IPS DF 6.9 (cell line): ENCODE measurements around the gene CACNG6.

Experiments
- DNase-seq: peaks from one replicate; pipeline ENCODE4 v3.0.0-alpha.2; 2013; ENCODE audit warnings: low read depth, low spot score
- H3K27ac ChIP-seq: one replicate; pipeline ENCODE4 v1.5.1; 2013; ENCODE audit warnings: low read length, control low read depth
- H3K27me3 ChIP-seq: 2 replicates; pipeline ENCODE4 v1.6.1; 2013; ENCODE audit warnings: mild to moderate bottlenecking, low read length; ENCODE audit not compliant: control insufficient read depth, insufficient read depth
- H3K36me3 ChIP-seq: 2 replicates; pipeline ENCODE4 v1.6.1; 2013; ENCODE audit warnings: low read length; ENCODE audit not compliant: control insufficient read depth, insufficient read depth
- H3K4me1 ChIP-seq: 2 replicates; pipeline ENCODE4 v1.6.1; 2013; ENCODE audit warnings: low read length; ENCODE audit not compliant: control insufficient read depth, insufficient read depth
- H3K4me3 ChIP-seq: 2 replicates; pipeline ENCODE4 v1.5.1; 2013; ENCODE audit warnings: mild to moderate bottlenecking, low read length
- H3K9me3 ChIP-seq: 2 replicates; pipeline ENCODE4 v1.6.1; 2013; ENCODE audit warnings: low read length, inconsistent platforms; ENCODE audit not compliant: control insufficient read depth, insufficient read depth
- WGBS: extraction: QIAGEN DNeasy Blood & Tissue Kit; methylation state at CpG from one replicate; pipeline ENCODE4 v1.1.7; 2013; ENCODE audit warnings: mixed read lengths, missing lambda C conversion rate; ENCODE audit not compliant: insufficient read length, insufficient coverage; 5-methylcytosine and 5-hydroxymethylcytosine counted together

The CACNG6 gene

DNA sequence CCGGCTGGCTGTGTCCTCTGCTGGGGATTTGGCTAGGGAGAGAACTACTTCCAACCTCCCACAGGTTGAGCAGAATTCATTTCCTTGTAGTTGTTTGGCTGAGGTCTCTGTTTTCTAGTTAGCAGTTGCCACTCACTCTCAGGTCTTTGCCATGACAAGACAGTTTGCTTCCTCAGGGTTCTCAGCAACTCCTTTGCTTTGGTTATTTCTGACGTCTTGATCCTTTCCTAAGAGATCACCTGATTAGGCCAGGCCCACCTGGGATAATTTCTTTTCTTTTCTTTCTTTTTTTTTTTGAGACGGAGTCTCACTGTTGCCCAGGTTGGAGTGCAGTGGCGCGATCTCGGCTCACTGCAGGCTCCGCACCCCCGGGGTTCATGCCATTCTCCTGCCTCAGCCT is 38.1 kb upstream of the CACNG6 start:
- WGBS: no CpG with 5 or more reads among the region's 8 CpGs
- no peaks in the 10 kb centered on the region for H3K9me3 ChIP-seq
- peaks cover 2% of the 10 kb centered on the region; the same call in 1 of the 2 replicates for H3K4me1 ChIP-seq

GRCh38 chr19:53957448-53958167 is 33.8 kb upstream of the CACNG6 start:
- H3K27ac ChIP-seq: no peak overlapping the region
- no peak for DNase-seq

More for the DNA sequence above, 38.1 kb upstream of the CACNG6 start:
- Histone ChIP-seq H3K4me3 (no peak overlapping the region), H3K36me3 (no peaks in the 10 kb centered on the region), H3K27ac (no peak overlapping the region), H3K27me3 (no peaks in the 10 kb centered on the region)
- DNase-seq: no peak

GRCh38 chr19:53958168-53958571 is 33.3 kb upstream of the CACNG6 start:
- no peaks in the 10 kb centered on the region for H3K36me3 ChIP-seq
- H3K27me3 ChIP-seq: no peaks in the 10 kb centered on the region
- H3K27ac ChIP-seq: no peak overlapping the region
- 100% methylated on average over 1 of the region's 14 CpGs for WGBS
- peaks cover 3% of the 10 kb centered on the region; the same call in 1 of the 2 replicates for H3K4me1 ChIP-seq
- peak overlapping the region; percentile 3; the same call in 1 of the 2 replicates for H3K4me3 ChIP-seq
- DNase-seq: no peak
- no peaks in the 10 kb centered on the region for H3K9me3 ChIP-seq

More at GRCh38 chr19:53957448-53958167, 33.8 kb upstream of the CACNG6 start:
- Histone ChIP-seq H3K4me1 (peaks cover 3% of the 10 kb centered on the region; the same call in 1 of the 2 replicates), H3K9me3 (no peaks in the 10 kb centered on the region), H3K36me3 (no peaks in the 10 kb centered on the region), H3K27me3 (no peaks in the 10 kb centered on the region), H3K4me3 (peak overlapping the region; percentile 3; the same call in 1 of the 2 replicates)
- WGBS: no CpG with 5 or more reads among the region's 15 CpGs

DNA sequence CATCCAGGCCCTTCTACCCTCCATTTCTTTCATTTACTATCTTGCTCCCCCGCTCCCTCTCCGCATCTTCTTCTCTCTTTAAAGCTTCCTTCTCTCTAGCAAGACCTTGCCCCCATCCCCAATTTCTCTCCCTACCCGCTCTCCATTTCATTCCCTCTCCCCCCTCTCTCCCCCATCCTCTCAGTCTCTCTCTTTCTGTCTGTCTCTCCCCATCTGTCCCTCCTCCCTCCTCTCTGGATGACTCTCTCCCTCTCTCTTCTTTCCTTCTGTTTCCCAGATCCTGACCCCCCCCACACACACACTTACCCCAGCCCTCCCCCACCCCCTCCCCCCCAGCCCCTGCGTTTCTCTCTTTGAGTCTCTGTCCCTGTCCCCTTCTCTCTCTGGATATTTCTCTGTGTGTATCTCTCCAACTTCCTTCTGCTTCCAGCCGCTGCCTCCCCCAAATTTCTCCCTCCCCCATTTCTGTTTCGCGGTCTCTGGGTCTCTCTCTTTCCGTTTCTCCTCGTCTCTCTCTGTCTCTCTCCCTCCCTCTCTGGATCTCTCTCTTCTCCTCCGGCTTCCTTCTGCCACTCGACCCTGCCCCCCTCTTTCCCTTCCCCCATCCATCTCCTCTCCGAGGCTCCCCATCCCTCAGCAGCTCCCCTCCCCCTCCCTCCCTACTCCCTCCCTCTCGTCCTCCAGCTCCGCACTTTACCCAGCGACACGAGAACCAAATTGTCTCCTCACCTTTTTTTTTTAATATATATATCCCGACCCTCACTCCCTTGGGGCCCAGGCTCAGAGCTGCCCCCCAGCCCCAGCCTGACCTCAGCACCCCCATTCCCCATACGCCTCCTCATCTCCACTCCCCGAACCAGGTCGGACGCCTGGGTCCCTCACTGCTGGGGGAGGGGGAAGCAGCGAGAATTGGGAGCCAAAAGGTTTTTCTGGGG is 32.3 kb upstream of the CACNG6 start:
- no peaks in the 10 kb centered on the region for H3K36me3 ChIP-seq
- H3K27ac ChIP-seq: no peak overlapping the region
- no peaks in the 10 kb centered on the region for H3K9me3 ChIP-seq
- DNase-seq: no peak
- peak overlapping the region; percentile 43; the same call in 1 of the 2 replicates for H3K4me3 ChIP-seq
- no peaks in the 10 kb centered on the region for H3K27me3 ChIP-seq
- WGBS: no CpG with 5 or more reads among the region's 22 CpGs
- H3K4me1 ChIP-seq: peaks cover 5% of the 10 kb centered on the region

DNA sequence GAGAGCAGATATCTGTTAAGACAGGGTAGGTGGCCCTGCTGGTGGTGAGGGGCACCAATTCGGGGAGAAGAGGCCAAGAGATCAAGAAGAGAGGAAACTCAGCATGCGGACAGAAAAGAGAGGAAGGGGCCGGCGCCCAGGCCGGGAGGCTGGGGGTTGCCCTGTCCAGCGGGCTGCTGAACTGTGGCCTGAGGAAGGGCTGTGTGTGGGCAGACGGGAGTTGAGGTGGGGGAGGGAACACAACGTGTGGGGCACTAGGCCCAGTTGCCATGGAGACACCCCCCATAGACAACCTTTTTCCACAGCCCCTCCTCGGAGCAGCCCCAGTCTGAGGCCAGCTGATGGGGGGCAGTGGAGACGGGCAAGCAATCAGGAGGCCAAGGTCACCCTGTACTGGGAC is 31.2 kb upstream of the CACNG6 start:
- H3K4me3 ChIP-seq: peak overlapping the region; percentile 43; the same call in 1 of the 2 replicates

DNA sequence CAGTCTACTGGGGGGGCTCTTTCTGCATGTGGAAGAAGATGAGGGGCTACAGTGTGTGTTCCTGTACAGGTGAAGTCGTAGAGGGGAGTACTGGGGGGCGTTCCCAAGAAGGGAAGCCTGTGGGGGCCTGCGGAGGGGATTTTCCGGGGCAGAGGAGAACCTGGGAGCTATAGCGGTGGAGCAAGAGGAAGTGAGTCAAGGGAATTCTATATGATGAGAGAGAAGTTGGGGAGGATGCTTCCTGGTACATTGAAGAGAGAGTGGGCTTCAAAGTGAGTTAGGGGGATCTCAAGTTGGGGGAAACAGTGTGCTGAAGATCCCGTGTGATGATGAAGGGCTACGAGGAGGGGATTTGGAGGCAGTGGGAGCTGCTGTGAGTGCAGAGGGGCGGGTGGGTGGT is 30.6 kb upstream of the CACNG6 start:
- Histone ChIP-seq H3K27me3 (no peaks in the 10 kb centered on the region), H3K4me3 (peak overlapping the region; percentile 43; the same call in 1 of the 2 replicates), H3K27ac (no peak overlapping the region), H3K9me3 (no peaks in the 10 kb centered on the region), H3K4me1 (peaks cover 5% of the 10 kb centered on the region), H3K36me3 (peaks cover 3% of the 10 kb centered on the region; the same call in 1 of the 2 replicates)
- no peak for DNase-seq
- no CpG with 5 or more reads among the region's 8 CpGs for whole genome bisulfite sequencing

More for the DNA sequence above, 31.2 kb upstream of the CACNG6 start:
- H3K9me3 ChIP-seq: no peaks in the 10 kb centered on the region
- no peak overlapping the region for H3K27ac ChIP-seq
- peaks cover 5% of the 10 kb centered on the region for H3K4me1 ChIP-seq
- no CpG with 5 or more reads among the region's 10 CpGs for WGBS
- peaks cover under 1% of the 10 kb centered on the region; the same call in 1 of the 2 replicates for H3K36me3 ChIP-seq
- DNase-seq: no peak
- no peaks in the 10 kb centered on the region for H3K27me3 ChIP-seq

GRCh38 chr19:53961523-53962356 is 29.7 kb upstream of the CACNG6 start:
- Histone ChIP-seq H3K36me3 (peaks cover 3% of the 10 kb centered on the region; the same call in 1 of the 2 replicates), H3K27me3 (no peaks in the 10 kb centered on the region), H3K27ac (no peak overlapping the region), H3K9me3 (no peaks in the 10 kb centered on the region), H3K4me3 (peak overlapping the region; percentile 36; the same call in 1 of the 2 replicates), H3K4me1 (peaks cover 5% of the 10 kb centered on the region)
- WGBS: no CpG with 5 or more reads among the region's 32 CpGs
- no peak for DNase-seq

- Histone ChIP-seq H3K36me3 (peaks cover 3% of the 10 kb centered on the region; the same call in 1 of the 2 replicates), H3K9me3 (no peaks in the 10 kb centered on the region), H3K4me3 (peak within 1 kb of the TSS; percentile 63; the same call in 1 of the 2 replicates), H3K27me3 (no peaks in the 10 kb centered on the region), H3K4me1 (peaks cover 3% of the 10 kb centered on the region; the same call in 1 of the 2 replicates), H3K27ac (no peak within 1 kb of the TSS)
- no peak for DNase-seq
- no CpG with 5 or more reads among the region's 55 CpGs for WGBS
These were observed 28.5 kb upstream of the CACNG6 start, which contains the start of gene CACNG8 for GRCh38 chr19:53962887-53963431. Gene CACNG8, plus strand, starts transcription at chr19:53962937.

DNA sequence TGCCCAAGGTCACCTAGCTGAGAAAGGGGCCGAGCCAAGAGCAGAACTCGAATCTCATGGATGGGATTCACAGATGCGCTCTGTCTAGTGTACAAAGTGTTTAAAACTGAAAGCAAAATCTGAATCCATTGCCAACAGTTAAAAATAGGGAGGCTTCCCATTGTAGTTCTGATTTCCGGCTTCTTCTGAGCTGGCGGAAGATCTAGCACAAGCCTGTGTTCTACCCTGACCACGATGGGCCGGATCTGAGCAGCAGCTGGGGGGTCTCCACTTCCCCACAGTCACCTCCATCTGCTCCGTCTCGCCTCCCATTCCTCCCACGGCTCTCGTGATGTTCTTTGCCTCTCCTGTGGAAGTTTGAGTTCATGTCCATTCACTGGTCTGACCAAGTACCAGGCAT is 26.3 kb upstream of the CACNG6 start:
- WGBS: no CpG with 5 or more reads among the region's 11 CpGs
- H3K4me3 ChIP-seq: no peak overlapping the region
- DNase-seq: no peak
- no peaks in the 10 kb centered on the region for H3K27me3 ChIP-seq
- no peaks in the 10 kb centered on the region for H3K9me3 ChIP-seq
- peaks cover 3% of the 10 kb centered on the region; the same call in 1 of the 2 replicates for H3K36me3 ChIP-seq
- H3K27ac ChIP-seq: no peak overlapping the region
- H3K4me1 ChIP-seq: peaks cover 2% of the 10 kb centered on the region; the same call in 1 of the 2 replicates
